ENCODE results near the gene SCYL1.

The SCYL1 gene

GRCh38 chr11:65571420-65571819 lies 46.5 kb downstream of the SCYL1 start:
- DNase-seq (ENCODE audit: low spot score) = no peak

GRCh38 chr11:65571940-65572339 lies 47.1 kb downstream of the SCYL1 start:
- no peak for DNase-seq (ENCODE audit: low spot score)

GRCh38 chr11:65572356-65573051 lies 47.6 kb downstream of the SCYL1 start, which contains the start of gene FAM89B:
Gene FAM89B (plus strand): TSS chr11:65572538. CDS start chr11:65572670, 132 bp downstream.
- DNase-seq (ENCODE audit: low spot score) = peak; percentile 88

GRCh38 chr11:65573391-65574079 lies 48.7 kb downstream of the SCYL1 start:
- DNase-seq (ENCODE audit: low spot score) = no peak

- DNase-seq (ENCODE audit: low spot score) = peak; percentile 95
Observed at GRCh38 chr11:65574109-65574810, 49.4 kb downstream of the SCYL1 start.

- no peak for DNase-seq (ENCODE audit: low spot score)
Observed at GRCh38 chr11:65574811-65575567, 50.1 kb downstream of the SCYL1 start.

- peak; percentile 83 for DNase-seq (ENCODE audit: low spot score)
Observed at GRCh38 chr11:65575568-65576231, 50.8 kb downstream of the SCYL1 start, which contains the start of gene EHBP1L1. Gene EHBP1L1 (plus strand): TSS chr11:65576053. CDS start chr11:65576303, 250 bp downstream.

- DNase-seq (ENCODE audit: low spot score) = no peak
Observed at GRCh38 chr11:65576232-65576866, 51.5 kb downstream of the SCYL1 start.

GRCh38 chr11:65576867-65577755 lies 52.2 kb downstream of the SCYL1 start:
- no peak for DNase-seq (ENCODE audit: low spot score)

GRCh38 chr11:65577756-65578109 lies 52.9 kb downstream of the SCYL1 start:
- DNase-seq (ENCODE audit: low spot score) = no peak

- no peak for DNase-seq (ENCODE audit: low spot score)
Observed at GRCh38 chr11:65578134-65578533, 53.3 kb downstream of the SCYL1 start.

GRCh38 chr11:65578667-65579066 lies 53.8 kb downstream of the SCYL1 start:
- DNase-seq (ENCODE audit: low spot score) = no peak

- no peak for DNase-seq (ENCODE audit: low spot score)
Observed at GRCh38 chr11:65579291-65579690, 54.4 kb downstream of the SCYL1 start.

GRCh38 chr11:65580031-65580692 lies 55.3 kb downstream of the SCYL1 start:
- no peak for DNase-seq (ENCODE audit: low spot score)

- no peak for DNase-seq (ENCODE audit: low spot score)
Observed at GRCh38 chr11:65580756-65581155, 55.9 kb downstream of the SCYL1 start.

- no peak for DNase-seq (ENCODE audit: low spot score)
Observed at GRCh38 chr11:65581928-65582327, 57.0 kb downstream of the SCYL1 start.

GRCh38 chr11:65583589-65583988 lies 58.7 kb downstream of the SCYL1 start:
- no peak for DNase-seq (ENCODE audit: low spot score)

GRCh38 chr11:65584106-65584505 lies 59.2 kb downstream of the SCYL1 start:
- DNase-seq (ENCODE audit: low spot score) = no peak

GRCh38 chr11:65584723-65585171 lies 59.9 kb downstream of the SCYL1 start:
- DNase-seq (ENCODE audit: low spot score) = no peak

All from activated CD4-positive, alpha-beta T cell treated with anti-CD3 and anti-CD28 coated beads, Interleukin-2, Interleukin-4, amounts not matched to agents 100 ng/mL and 50 ng/mL, durations not matched to agents 16 hours and 8 hours (primary cell).